C4-2B (cell line): ENCODE results near the gene EFCC1.

Source experiments
- ZFX ChIP-seq: fragments of 450-650 bp; IDR thresholded peaks from 2 replicates; pipeline ENCODE4 v1.6.1; 2017
- TF ChIP-seq, protein P1 (sequence below): fragments of 450-650 bp; conservative IDR thresholded peaks from 2 replicates; pipeline ENCODE4 v1.5.1; 2017; ENCODE audit warnings: mild to moderate bottlenecking

DNA sequence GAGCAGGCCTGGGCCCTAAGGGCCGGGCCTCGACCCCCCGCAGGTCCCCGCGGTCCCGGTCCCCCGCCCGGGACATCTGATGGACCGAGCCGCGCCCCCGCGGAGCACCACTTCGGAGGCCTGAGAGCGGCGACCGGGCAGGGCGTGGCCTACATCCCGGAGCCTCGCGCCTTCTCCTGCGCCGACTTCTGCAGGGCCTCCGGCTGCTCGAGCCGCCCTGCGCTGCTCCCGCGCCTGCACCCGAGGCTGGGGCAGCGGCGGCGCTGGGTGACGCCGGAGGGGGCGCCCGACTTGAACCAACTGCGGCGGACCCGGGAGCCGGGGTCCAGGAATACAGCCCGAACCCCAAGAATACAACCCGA, 44.6 kb downstream of the EFCC1 start:
- TF ChIP-seq, protein P1, sequence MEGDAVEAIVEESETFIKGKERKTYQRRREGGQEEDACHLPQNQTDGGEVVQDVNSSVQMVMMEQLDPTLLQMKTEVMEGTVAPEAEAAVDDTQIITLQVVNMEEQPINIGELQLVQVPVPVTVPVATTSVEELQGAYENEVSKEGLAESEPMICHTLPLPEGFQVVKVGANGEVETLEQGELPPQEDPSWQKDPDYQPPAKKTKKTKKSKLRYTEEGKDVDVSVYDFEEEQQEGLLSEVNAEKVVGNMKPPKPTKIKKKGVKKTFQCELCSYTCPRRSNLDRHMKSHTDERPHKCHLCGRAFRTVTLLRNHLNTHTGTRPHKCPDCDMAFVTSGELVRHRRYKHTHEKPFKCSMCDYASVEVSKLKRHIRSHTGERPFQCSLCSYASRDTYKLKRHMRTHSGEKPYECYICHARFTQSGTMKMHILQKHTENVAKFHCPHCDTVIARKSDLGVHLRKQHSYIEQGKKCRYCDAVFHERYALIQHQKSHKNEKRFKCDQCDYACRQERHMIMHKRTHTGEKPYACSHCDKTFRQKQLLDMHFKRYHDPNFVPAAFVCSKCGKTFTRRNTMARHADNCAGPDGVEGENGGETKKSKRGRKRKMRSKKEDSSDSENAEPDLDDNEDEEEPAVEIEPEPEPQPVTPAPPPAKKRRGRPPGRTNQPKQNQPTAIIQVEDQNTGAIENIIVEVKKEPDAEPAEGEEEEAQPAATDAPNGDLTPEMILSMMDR = no peak
- TF ChIP-seq ZFX = no peak
